ENCODE results near the gene MFSD12.

GRCh38 chr19:3536429-3537100 lies 20.8 kb downstream of the MFSD12 start:
- TF ChIP-seq, protein P1, sequence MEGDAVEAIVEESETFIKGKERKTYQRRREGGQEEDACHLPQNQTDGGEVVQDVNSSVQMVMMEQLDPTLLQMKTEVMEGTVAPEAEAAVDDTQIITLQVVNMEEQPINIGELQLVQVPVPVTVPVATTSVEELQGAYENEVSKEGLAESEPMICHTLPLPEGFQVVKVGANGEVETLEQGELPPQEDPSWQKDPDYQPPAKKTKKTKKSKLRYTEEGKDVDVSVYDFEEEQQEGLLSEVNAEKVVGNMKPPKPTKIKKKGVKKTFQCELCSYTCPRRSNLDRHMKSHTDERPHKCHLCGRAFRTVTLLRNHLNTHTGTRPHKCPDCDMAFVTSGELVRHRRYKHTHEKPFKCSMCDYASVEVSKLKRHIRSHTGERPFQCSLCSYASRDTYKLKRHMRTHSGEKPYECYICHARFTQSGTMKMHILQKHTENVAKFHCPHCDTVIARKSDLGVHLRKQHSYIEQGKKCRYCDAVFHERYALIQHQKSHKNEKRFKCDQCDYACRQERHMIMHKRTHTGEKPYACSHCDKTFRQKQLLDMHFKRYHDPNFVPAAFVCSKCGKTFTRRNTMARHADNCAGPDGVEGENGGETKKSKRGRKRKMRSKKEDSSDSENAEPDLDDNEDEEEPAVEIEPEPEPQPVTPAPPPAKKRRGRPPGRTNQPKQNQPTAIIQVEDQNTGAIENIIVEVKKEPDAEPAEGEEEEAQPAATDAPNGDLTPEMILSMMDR (conservative IDR thresholded peaks at IDR 0.05 in 1 of 2, IDR thresholded peaks at IDR 0.05 in 1 of 2; ENCODE audit: extremely low read depth in 1 of 2, insufficient read depth in 1 of 2, low read depth in 1 of 2, low read length in 2 of 2): no peak
- TF ChIP-seq EZH2 (IDR thresholded peaks at IDR 0.05; ENCODE audit: borderline replicate concordance, low read length): no peak

Measured in mammary epithelial cell (primary cell).